Measurements from ENCODE around the gene INSR.
"Not testable (repeated sequence)": the region's sequence is repeated elsewhere in the genome, so short reads cannot be mapped to it uniquely, and the experiment has no call there.

Gene INSR

GRCh38 chr19:7228935-7229541 is 65.2 kb downstream of the INSR start:
- no peaks in the 10 kb centered on the region for H3K4me1 ChIP-seq (ENCODE audit: control insufficient read depth, insufficient read depth, low read depth, low read length)
- H2AFZ ChIP-seq (ENCODE audit: low read depth, low read length): no peak overlapping the region
- no peak overlapping the region for H3K9ac ChIP-seq (ENCODE audit: low read length)
- WGBS: 60% methylated on average over 1 of the region's 1 CpG
- H3K27ac ChIP-seq (ENCODE audit: low read length, poor library complexity, severe bottlenecking): no peak overlapping the region
- DNase-seq: no peak
- H3K18ac ChIP-seq (ENCODE audit: low read depth in 1 of 2, low read length in 2 of 2): no peak overlapping the region
- H2BK120ac ChIP-seq (ENCODE audit: low read depth, low read length): no peak overlapping the region
- no peak overlapping the region for H2BK5ac ChIP-seq (ENCODE audit: low read depth, low read length, poor library complexity, severe bottlenecking)
- H3K4me3 ChIP-seq (ENCODE audit: insufficient read depth in 1 of 2, low read depth in 1 of 2, low read length in 2 of 2): no peak overlapping the region
- H4K91ac ChIP-seq (ENCODE audit: low read length): no peak overlapping the region
- H3K14ac ChIP-seq (ENCODE audit: low read length in 2 of 2): no peak overlapping the region
- no peak overlapping the region for H2BK12ac ChIP-seq (ENCODE audit: low read length in 2 of 2)
- no peaks in the 10 kb centered on the region for H3K9me3 ChIP-seq (ENCODE audit: control insufficient read depth, low read length)
- H3K23ac ChIP-seq (ENCODE audit: low read length in 2 of 2): no peak overlapping the region
- H3K27me3 ChIP-seq (ENCODE audit: control insufficient read depth in 1 of 2, insufficient read depth in 1 of 2, low read length in 2 of 2): no peaks in the 10 kb centered on the region
- H2BK15ac ChIP-seq (ENCODE audit: low read depth, poor library complexity, severe bottlenecking): no peak overlapping the region
- no peak overlapping the region for H4K8ac ChIP-seq (ENCODE audit: low read length)
- H3K79me1 ChIP-seq (replicated peaks; ENCODE audit: low read length, poor library complexity, severe bottlenecking): peaks cover 4% of the 10 kb centered on the region
- no peak overlapping the region for H3K4ac ChIP-seq (ENCODE audit: low read depth in 1 of 2, low read length in 2 of 2)
- no peak overlapping the region for H2AK5ac ChIP-seq (ENCODE audit: low read length, severe bottlenecking)
- H3K36me3 ChIP-seq (ENCODE audit: control insufficient read depth in 1 of 2, insufficient read depth in 2 of 2, low read depth in 1 of 2, low read length in 2 of 2): no peaks in the 10 kb centered on the region
- no peak overlapping the region for H3K4me2 ChIP-seq (ENCODE audit: low read length, poor library complexity, severe bottlenecking)

- H3K9ac ChIP-seq (ENCODE audit: low read length): no peak overlapping the region
- no peak overlapping the region for H2BK120ac ChIP-seq (ENCODE audit: low read depth, low read length)
- no peaks in the 10 kb centered on the region for H3K9me3 ChIP-seq (ENCODE audit: control insufficient read depth, low read length)
- no peak overlapping the region for H2BK5ac ChIP-seq (ENCODE audit: low read depth, low read length, poor library complexity, severe bottlenecking)
- no peak overlapping the region for H4K91ac ChIP-seq (ENCODE audit: low read length)
- H3K14ac ChIP-seq (ENCODE audit: low read length in 2 of 2): no peak overlapping the region
- peaks cover 4% of the 10 kb centered on the region for H3K79me1 ChIP-seq (replicated peaks; ENCODE audit: low read length, poor library complexity, severe bottlenecking)
- H3K4me1 ChIP-seq (ENCODE audit: control insufficient read depth, insufficient read depth, low read depth, low read length): no peaks in the 10 kb centered on the region
- no peaks in the 10 kb centered on the region for H3K36me3 ChIP-seq (ENCODE audit: control insufficient read depth in 1 of 2, insufficient read depth in 2 of 2, low read depth in 1 of 2, low read length in 2 of 2)
- H3K23ac ChIP-seq (ENCODE audit: low read length in 2 of 2): no peak overlapping the region
- H3K4me3 ChIP-seq (ENCODE audit: insufficient read depth in 1 of 2, low read depth in 1 of 2, low read length in 2 of 2): no peak overlapping the region
- H2AK5ac ChIP-seq (ENCODE audit: low read length, severe bottlenecking): no peak overlapping the region
- no peak overlapping the region for H3K4me2 ChIP-seq (ENCODE audit: low read length, poor library complexity, severe bottlenecking)
- no peak overlapping the region for H4K8ac ChIP-seq (ENCODE audit: low read length)
- H3K27me3 ChIP-seq (ENCODE audit: control insufficient read depth in 1 of 2, insufficient read depth in 1 of 2, low read length in 2 of 2): no peaks in the 10 kb centered on the region
- no peak overlapping the region for H2AFZ ChIP-seq (ENCODE audit: low read depth, low read length)
- H2BK12ac ChIP-seq (ENCODE audit: low read length in 2 of 2): no peak overlapping the region
- H2BK15ac ChIP-seq (ENCODE audit: low read depth, poor library complexity, severe bottlenecking): no peak overlapping the region
- no peak overlapping the region for H3K4ac ChIP-seq (ENCODE audit: low read depth in 1 of 2, low read length in 2 of 2)
- WGBS: 100% methylated on average over 4 of the region's 6 CpGs
- H3K27ac ChIP-seq (ENCODE audit: low read length, poor library complexity, severe bottlenecking): no peak overlapping the region
- H3K18ac ChIP-seq (ENCODE audit: low read depth in 1 of 2, low read length in 2 of 2): no peak overlapping the region
- DNase-seq: no peak
These were observed 66.5 kb downstream of the INSR start for GRCh38 chr19:7227735-7228134.

GRCh38 chr19:7227149-7227548 is 67.1 kb downstream of the INSR start:
- not testable (repeated sequence) for H3K9me3 ChIP-seq (ENCODE audit: control insufficient read depth, low read length); H3K36me3 ChIP-seq (ENCODE audit: control insufficient read depth in 1 of 2, insufficient read depth in 2 of 2, low read depth in 1 of 2, low read length in 2 of 2); H2BK15ac ChIP-seq (ENCODE audit: low read depth, poor library complexity, severe bottlenecking); H3K18ac ChIP-seq (ENCODE audit: low read depth in 1 of 2, low read length in 2 of 2); H3K27ac ChIP-seq (ENCODE audit: low read length, poor library complexity, severe bottlenecking); H3K4me2 ChIP-seq (ENCODE audit: low read length, poor library complexity, severe bottlenecking); H3K9ac ChIP-seq (ENCODE audit: low read length); H2AK5ac ChIP-seq (ENCODE audit: low read length, severe bottlenecking); H2BK120ac ChIP-seq (ENCODE audit: low read depth, low read length); H2BK5ac ChIP-seq (ENCODE audit: low read depth, low read length, poor library complexity, severe bottlenecking); H4K91ac ChIP-seq (ENCODE audit: low read length); H3K27me3 ChIP-seq (ENCODE audit: control insufficient read depth in 1 of 2, insufficient read depth in 1 of 2, low read length in 2 of 2); H2AFZ ChIP-seq (ENCODE audit: low read depth, low read length); H3K4me1 ChIP-seq (ENCODE audit: control insufficient read depth, insufficient read depth, low read depth, low read length); H4K8ac ChIP-seq (ENCODE audit: low read length); H3K23ac ChIP-seq (ENCODE audit: low read length in 2 of 2); H3K4me3 ChIP-seq (ENCODE audit: insufficient read depth in 1 of 2, low read depth in 1 of 2, low read length in 2 of 2); DNase-seq; H2BK12ac ChIP-seq (ENCODE audit: low read length in 2 of 2); H3K79me1 ChIP-seq (replicated peaks; ENCODE audit: low read length, poor library complexity, severe bottlenecking); H3K4ac ChIP-seq (ENCODE audit: low read depth in 1 of 2, low read length in 2 of 2); H3K14ac ChIP-seq (ENCODE audit: low read length in 2 of 2)
- WGBS: 85% methylated on average over 4 of the region's 5 CpGs

- no peak overlapping the region for H2BK15ac ChIP-seq (ENCODE audit: low read depth, poor library complexity, severe bottlenecking)
- no peak overlapping the region for H3K4me3 ChIP-seq (ENCODE audit: insufficient read depth in 1 of 2, low read depth in 1 of 2, low read length in 2 of 2)
- H2BK120ac ChIP-seq (ENCODE audit: low read depth, low read length): no peak overlapping the region
- H3K23ac ChIP-seq (ENCODE audit: low read length in 2 of 2): no peak overlapping the region
- no peak for DNase-seq
- no peaks in the 10 kb centered on the region for H3K36me3 ChIP-seq (ENCODE audit: control insufficient read depth in 1 of 2, insufficient read depth in 2 of 2, low read depth in 1 of 2, low read length in 2 of 2)
- H3K14ac ChIP-seq (ENCODE audit: low read length in 2 of 2): no peak overlapping the region
- H2BK5ac ChIP-seq (ENCODE audit: low read depth, low read length, poor library complexity, severe bottlenecking): no peak overlapping the region
- no peaks in the 10 kb centered on the region for H3K27me3 ChIP-seq (ENCODE audit: control insufficient read depth in 1 of 2, insufficient read depth in 1 of 2, low read length in 2 of 2)
- no peak overlapping the region for H3K18ac ChIP-seq (ENCODE audit: low read depth in 1 of 2, low read length in 2 of 2)
- H2BK12ac ChIP-seq (ENCODE audit: low read length in 2 of 2): no peak overlapping the region
- H4K91ac ChIP-seq (ENCODE audit: low read length): no peak overlapping the region
- no peak overlapping the region for H2AFZ ChIP-seq (ENCODE audit: low read depth, low read length)
- H3K9me3 ChIP-seq (ENCODE audit: control insufficient read depth, low read length): no peaks in the 10 kb centered on the region
- no peaks in the 10 kb centered on the region for H3K4me1 ChIP-seq (ENCODE audit: control insufficient read depth, insufficient read depth, low read depth, low read length)
- no peak overlapping the region for H3K27ac ChIP-seq (ENCODE audit: low read length, poor library complexity, severe bottlenecking)
- no peak overlapping the region for H3K4ac ChIP-seq (ENCODE audit: low read depth in 1 of 2, low read length in 2 of 2)
- no peak overlapping the region for H3K4me2 ChIP-seq (ENCODE audit: low read length, poor library complexity, severe bottlenecking)
- peaks cover 4% of the 10 kb centered on the region for H3K79me1 ChIP-seq (replicated peaks; ENCODE audit: low read length, poor library complexity, severe bottlenecking)
- H2AK5ac ChIP-seq (ENCODE audit: low read length, severe bottlenecking): no peak overlapping the region
- H3K9ac ChIP-seq (ENCODE audit: low read length): no peak overlapping the region
- H4K8ac ChIP-seq (ENCODE audit: low read length): no peak overlapping the region
These were observed 67.5 kb downstream of the INSR start for GRCh38 chr19:7226739-7227138.

Data from mesenchymal stem cell (in vitro differentiated cells and primary cell).